HFF-Myc (cell line): ENCODE results near the gene CRB1.

Experiments used
- DNase-seq: peaks from one replicate; pipeline ENCODE4 v3.0.0-alpha.2; 2011; ENCODE audit warnings: low read depth; ENCODE audit errors: extremely low read depth
- H3K4me3 ChIP-seq: replicated peaks from 2 replicates; pipeline ENCODE4 v1.5.1; 2011; ENCODE audit warnings: low read depth, mild to moderate bottlenecking, control low read depth, low read length
- CTCF ChIP-seq: IDR thresholded peaks from 2 replicates; pipeline ENCODE4 v1.5.1; 2012; ENCODE audit warnings: mild to moderate bottlenecking, low read depth, low read length, control low read depth; ENCODE audit errors: missing control alignments

CRB1 gene

GRCh38 chr1:197391303-197392226, 123.5 kb downstream of the CRB1 start:
- no peak for TF ChIP-seq CTCF
- no peak overlapping the region for H3K4me3 ChIP-seq
- no peak for DNase-seq

- no peak for TF ChIP-seq CTCF
- no peak for DNase-seq
- H3K4me3 ChIP-seq = no peak overlapping the region
Measured at GRCh38 chr1:197392541-197392940, 124.5 kb downstream of the CRB1 start.

GRCh38 chr1:197393105-197393504, 125.1 kb downstream of the CRB1 start:
- TF ChIP-seq CTCF = no peak
- no peak overlapping the region for H3K4me3 ChIP-seq
- DNase-seq = no peak

GRCh38 chr1:197393772-197394171, 125.7 kb downstream of the CRB1 start:
- TF ChIP-seq CTCF = no peak
- no peak overlapping the region for H3K4me3 ChIP-seq
- no peak for DNase-seq

GRCh38 chr1:197394831-197395608, 127.0 kb downstream of the CRB1 start:
- no peak overlapping the region for H3K4me3 ChIP-seq
- no peak for TF ChIP-seq CTCF
- no peak for DNase-seq

- no peak for DNase-seq
- no peak overlapping the region for H3K4me3 ChIP-seq
- no peak for TF ChIP-seq CTCF
Measured at GRCh38 chr1:197397895-197398294, 129.8 kb downstream of the CRB1 start.
